Fibroblast of lung (primary cell): ENCODE measurements around the gene DGKE.

Experiments used
- EZH2 ChIP-seq: IDR thresholded peaks from 2 replicates; pipeline ENCODE4 v1.5.1; 2012; ENCODE audit warnings: low read length, control low read depth, mild to moderate bottlenecking; ENCODE audit errors: missing control alignments
- TF ChIP-seq, protein P1 (sequence below), 2 donors: IDR thresholded peaks in 1 of 2; conservative IDR thresholded peaks in 1 of 2; 1 replicate in 1 of 2; 2 replicates in 1 of 2; pipeline ENCODE4 v1.5.1; 2011 to 2012; ENCODE audit warnings: low read length in 2 of 2, control low read depth in 1 of 2, inconsistent platforms in 1 of 2, low read depth in 1 of 2, mild to moderate bottlenecking in 1 of 2

DNA sequence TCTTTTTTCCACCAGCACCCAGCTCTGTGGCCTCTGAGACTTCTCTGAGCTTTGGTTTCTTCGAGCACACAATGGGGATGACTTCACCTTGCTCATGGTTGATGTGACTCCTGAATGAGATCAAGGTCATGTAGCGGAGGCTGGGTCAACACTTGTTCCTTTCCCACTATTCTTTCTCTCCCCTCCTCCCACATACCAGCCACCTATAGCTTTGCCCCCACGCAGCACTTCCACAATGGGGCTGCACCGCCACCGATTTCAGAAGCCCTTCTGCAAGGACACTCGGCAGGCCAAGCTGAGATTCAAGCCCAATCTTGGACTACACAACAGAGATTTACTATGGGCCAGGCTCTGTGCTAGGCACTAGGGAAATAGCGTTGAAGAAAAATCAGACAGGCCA lies 65.5 kb downstream of the DGKE start:
- TF ChIP-seq, protein P1, sequence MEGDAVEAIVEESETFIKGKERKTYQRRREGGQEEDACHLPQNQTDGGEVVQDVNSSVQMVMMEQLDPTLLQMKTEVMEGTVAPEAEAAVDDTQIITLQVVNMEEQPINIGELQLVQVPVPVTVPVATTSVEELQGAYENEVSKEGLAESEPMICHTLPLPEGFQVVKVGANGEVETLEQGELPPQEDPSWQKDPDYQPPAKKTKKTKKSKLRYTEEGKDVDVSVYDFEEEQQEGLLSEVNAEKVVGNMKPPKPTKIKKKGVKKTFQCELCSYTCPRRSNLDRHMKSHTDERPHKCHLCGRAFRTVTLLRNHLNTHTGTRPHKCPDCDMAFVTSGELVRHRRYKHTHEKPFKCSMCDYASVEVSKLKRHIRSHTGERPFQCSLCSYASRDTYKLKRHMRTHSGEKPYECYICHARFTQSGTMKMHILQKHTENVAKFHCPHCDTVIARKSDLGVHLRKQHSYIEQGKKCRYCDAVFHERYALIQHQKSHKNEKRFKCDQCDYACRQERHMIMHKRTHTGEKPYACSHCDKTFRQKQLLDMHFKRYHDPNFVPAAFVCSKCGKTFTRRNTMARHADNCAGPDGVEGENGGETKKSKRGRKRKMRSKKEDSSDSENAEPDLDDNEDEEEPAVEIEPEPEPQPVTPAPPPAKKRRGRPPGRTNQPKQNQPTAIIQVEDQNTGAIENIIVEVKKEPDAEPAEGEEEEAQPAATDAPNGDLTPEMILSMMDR (conservative IDR thresholded peaks at IDR 0.05 in 1 of 2, IDR thresholded peaks at IDR 0.05 in 1 of 2; ENCODE audit: low read depth in 1 of 2, low read length in 2 of 2) = no peak
- no peak for TF ChIP-seq EZH2
